HG03354 (cell line): ENCODE results near the gene PSTPIP2.
"Not testable (repeated sequence)": the region's sequence is repeated elsewhere in the genome, so short reads cannot be mapped to it uniquely, and the experiment has no call there.

Experiments
- ATAC-seq: cut with Tn5 transposase; IDR thresholded peaks from one replicate; pipeline ENCODE4 v1.9.1; 2021; ENCODE audit warnings: mild to moderate bottlenecking; ENCODE audit not compliant: unreplicated experiment, poor library complexity, severe bottlenecking

Gene PSTPIP2

GRCh38 chr18:46071653-46072375, at the start of gene PSTPIP2:
Gene PSTPIP2 (minus strand): TSS chr18:46072260. CDS start chr18:46072188, 72 bp downstream.
- ATAC-seq, result peak; percentile 81

- ATAC-seq, result no peak
Observed at GRCh38 chr18:46113751-46114150, 41.7 kb upstream of the PSTPIP2 start.

- ATAC-seq, result no peak
Observed at GRCh38 chr18:46110406-46110805, 38.3 kb upstream of the PSTPIP2 start.

GRCh38 chr18:46109386-46109785, 37.3 kb upstream of the PSTPIP2 start:
- no peak for ATAC-seq

GRCh38 chr18:46104128-46104911, 32.3 kb upstream of the PSTPIP2 start, which contains the start of gene HAUS1:
Gene HAUS1 (plus strand): TSS chr18:46104385. CDS start chr18:46104412, 27 bp downstream.
- ATAC-seq, result peak; percentile 90

- no peak for ATAC-seq
Observed at GRCh38 chr18:46099463-46099862, 27.4 kb upstream of the PSTPIP2 start.

GRCh38 chr18:46098616-46098933, 26.5 kb upstream of the PSTPIP2 start:
- no peak for ATAC-seq

- ATAC-seq, result peak; percentile 85
Observed at GRCh38 chr18:46097801-46098615, 25.9 kb upstream of the PSTPIP2 start, which contains the start of gene ATP5F1A. Gene ATP5F1A (minus strand): TSS chr18:46098296. CDS start chr18:46098231, 65 bp downstream.

GRCh38 chr18:46097431-46097800, 25.4 kb upstream of the PSTPIP2 start:
- ATAC-seq, result peak; percentile 19

GRCh38 chr18:46096651-46097300, 24.7 kb upstream of the PSTPIP2 start:
- no peak for ATAC-seq

GRCh38 chr18:46095532-46095931, 23.5 kb upstream of the PSTPIP2 start:
- no peak for ATAC-seq

GRCh38 chr18:46088501-46088900, 16.4 kb upstream of the PSTPIP2 start:
- not testable (repeated sequence) for ATAC-seq

- ATAC-seq, result no peak
Observed at GRCh38 chr18:46084431-46084830, 12.4 kb upstream of the PSTPIP2 start.

- ATAC-seq, result no peak
Observed at GRCh38 chr18:46080156-46080555, 8.1 kb upstream of the PSTPIP2 start.

GRCh38 chr18:46079336-46079735, 7.3 kb upstream of the PSTPIP2 start:
- ATAC-seq, result no peak

GRCh38 chr18:46073474-46074331, 1.6 kb upstream of the PSTPIP2 start:
- ATAC-seq, result no peak

GRCh38 chr18:46072959-46073358, 899 bp upstream of the PSTPIP2 start:
- no peak for ATAC-seq

- ATAC-seq, result peak; percentile 2
Observed at GRCh38 chr18:46072376-46072867, 362 bp upstream of the PSTPIP2 start.
